Thoracic aorta (tissue), 2 donors: ENCODE results near the gene ACBD7. TPM values are rescaled to one million over a fixed set of nuclear protein-coding genes. Genes with fewer than 3 reads are reported as not detected.
A peak's percentile ranks its signal among the peaks of the same experiment; 100 is the strongest.

Experiments
- ATAC-seq: fragments of 150-250 bp; one replicate; pipeline ENCODE4 v1.8.0; 2017; ENCODE audit warnings: low read depth; ENCODE audit not compliant: insufficient number of reproducible peaks, low FRiP score
- DNase-seq: peaks from one replicate; pipeline ENCODE4 v3.0.0-alpha.2; 2020; ENCODE audit warnings: low spot score
- H3K27ac ChIP-seq, 2 donors: fragments of 200-600 bp; sonication (generic); 1 replicate in 1 of 2; 2 replicates in 1 of 2; pipeline ENCODE4 v1.5.1; 2016; ENCODE audit warnings: mild to moderate bottlenecking in 2 of 2, moderate library complexity in 2 of 2
- H3K27me3 ChIP-seq: fragments of 200-600 bp; sonication (generic); replicated peaks from 2 replicates; pipeline ENCODE4 v1.6.0; 2016; ENCODE audit warnings: mild to moderate bottlenecking; ENCODE audit not compliant: insufficient read depth
- H3K36me3 ChIP-seq: fragments of 200-600 bp; sonication (generic); one replicate; pipeline ENCODE4 v1.5.1; 2016
- H3K4me1 ChIP-seq, 2 donors: fragments of 200-600 bp; sonication (generic); 1 replicate in 1 of 2; 2 replicates in 1 of 2; pipeline versions ENCODE4 v1.5.1 to v1.6.0; 2016; ENCODE audit warnings: low read depth in 2 of 2, mild to moderate bottlenecking in 1 of 2; ENCODE audit not compliant: control insufficient read depth in 1 of 2
- H3K4me3 ChIP-seq: fragments of 200-600 bp; sonication (generic); 2 replicates; pipeline ENCODE4 v1.5.1; 2016; ENCODE audit warnings: mild to moderate bottlenecking
- H3K9me3 ChIP-seq: fragments of 200-600 bp; sonication (generic); 2 replicates; pipeline ENCODE4 v1.5.1; 2016
- total RNA-seq, 2 donors: library from RNA; depleted of rRNA; stranded (reverse); fragments of >200 nt; gene quantifications; one replicate each; pipeline versions ENCODE4 v1.1.0 to v1.2.3, GENCODE V29; 2016
- TF ChIP-seq, protein P1 (sequence below): fragments of 200-600 bp; sonication (generic); IDR thresholded peaks from one replicate; pipeline ENCODE4 v1.5.1; 2019; ENCODE audit warnings: antibody characterized with exemption

Gene ACBD7
- total RNA-seq, 2 donors from 2014 or later, result 0.41 to 0.63 TPM

DNA sequence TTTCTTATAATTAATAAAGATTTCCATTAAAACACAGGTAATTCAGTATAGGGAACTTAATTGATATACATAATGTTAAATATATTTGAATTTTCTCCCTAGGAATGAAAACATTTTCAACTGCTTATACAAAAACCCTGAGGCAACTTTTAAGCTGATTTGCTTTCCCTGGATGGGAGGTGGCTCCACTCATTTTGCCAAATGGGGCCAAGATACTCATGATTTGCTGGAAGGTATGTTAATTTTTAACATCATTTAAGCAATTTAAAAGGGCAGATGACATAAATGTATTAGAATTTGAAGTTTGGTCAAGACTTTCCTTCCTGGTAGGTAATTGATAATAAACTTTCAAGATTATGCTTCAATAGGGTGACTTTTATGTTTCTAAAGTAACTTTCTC, 39.0 kb downstream of the ACBD7 start:
- Histone ChIP-seq H3K27ac (no peak overlapping the region), H3K27me3 (no peaks in the 10 kb centered on the region), H3K36me3 (no peaks in the 10 kb centered on the region), H3K4me1 (peaks cover 14 to 25% of the 10 kb centered on the region in 2 donors), H3K4me3 (no peak overlapping the region), H3K9me3 (no peaks in the 10 kb centered on the region)
- DNase-seq (no peak), ATAC-seq (no peak)
- TF ChIP-seq, protein P1, sequence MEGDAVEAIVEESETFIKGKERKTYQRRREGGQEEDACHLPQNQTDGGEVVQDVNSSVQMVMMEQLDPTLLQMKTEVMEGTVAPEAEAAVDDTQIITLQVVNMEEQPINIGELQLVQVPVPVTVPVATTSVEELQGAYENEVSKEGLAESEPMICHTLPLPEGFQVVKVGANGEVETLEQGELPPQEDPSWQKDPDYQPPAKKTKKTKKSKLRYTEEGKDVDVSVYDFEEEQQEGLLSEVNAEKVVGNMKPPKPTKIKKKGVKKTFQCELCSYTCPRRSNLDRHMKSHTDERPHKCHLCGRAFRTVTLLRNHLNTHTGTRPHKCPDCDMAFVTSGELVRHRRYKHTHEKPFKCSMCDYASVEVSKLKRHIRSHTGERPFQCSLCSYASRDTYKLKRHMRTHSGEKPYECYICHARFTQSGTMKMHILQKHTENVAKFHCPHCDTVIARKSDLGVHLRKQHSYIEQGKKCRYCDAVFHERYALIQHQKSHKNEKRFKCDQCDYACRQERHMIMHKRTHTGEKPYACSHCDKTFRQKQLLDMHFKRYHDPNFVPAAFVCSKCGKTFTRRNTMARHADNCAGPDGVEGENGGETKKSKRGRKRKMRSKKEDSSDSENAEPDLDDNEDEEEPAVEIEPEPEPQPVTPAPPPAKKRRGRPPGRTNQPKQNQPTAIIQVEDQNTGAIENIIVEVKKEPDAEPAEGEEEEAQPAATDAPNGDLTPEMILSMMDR, result no peak

DNA sequence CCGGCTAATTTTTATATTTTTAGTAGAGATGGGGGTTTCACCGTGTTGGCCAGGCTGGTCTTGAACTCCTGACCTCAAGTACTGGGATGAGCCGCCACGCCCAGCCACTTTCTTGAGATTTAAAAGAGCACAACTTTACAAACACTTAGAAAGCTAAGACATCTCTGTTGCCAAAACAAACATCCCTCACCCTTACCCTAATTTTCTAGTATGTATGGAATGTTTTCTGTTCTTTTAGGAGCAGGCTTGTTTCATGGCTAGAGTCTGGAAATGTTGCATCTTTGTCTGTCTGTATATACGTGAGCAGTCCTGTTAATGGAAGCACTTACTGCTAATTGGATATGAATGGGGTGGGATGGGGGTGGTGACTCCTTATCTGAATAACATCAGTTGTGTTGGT, 42.0 kb downstream of the ACBD7 start:
- Histone ChIP-seq H3K27ac (peak overlapping the region; percentile 18 to 65), H3K4me3 (peak overlapping the region; percentile 55), H3K4me1 (peaks cover 14 to 25% of the 10 kb centered on the region in 2 donors), H3K27me3 (no peaks in the 10 kb centered on the region), H3K9me3 (no peaks in the 10 kb centered on the region), H3K36me3 (no peaks in the 10 kb centered on the region)
- no peak for DNase-seq
- ATAC-seq, result no peak
- TF ChIP-seq, protein P1, result no peak

DNA sequence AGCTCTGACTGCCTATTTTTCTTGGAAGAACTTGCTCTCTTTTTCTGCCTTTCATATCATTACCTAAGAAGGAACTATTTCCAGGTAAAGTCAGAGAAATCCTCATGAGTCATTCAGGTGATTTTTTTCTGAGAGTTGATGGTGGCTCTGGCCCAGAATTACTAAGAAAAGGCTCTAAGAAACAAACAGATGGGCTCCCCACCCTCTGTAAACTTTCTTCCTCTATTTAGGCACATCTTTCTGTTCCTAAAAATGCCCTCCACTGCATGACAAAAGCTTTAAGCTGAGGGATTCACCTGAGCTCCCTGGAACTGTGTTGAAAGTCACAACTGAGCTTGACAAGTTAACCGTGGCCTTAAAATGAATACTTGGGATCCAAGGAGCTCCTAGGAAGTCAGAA, 43.2 kb downstream of the ACBD7 start:
- H3K27me3 ChIP-seq, result no peaks in the 10 kb centered on the region
- TF ChIP-seq, protein P1, result no peak
- peaks cover 14 to 25% of the 10 kb centered on the region in 2 donors for H3K4me1 ChIP-seq
- no peak overlapping the region for H3K4me3 ChIP-seq
- no peaks in the 10 kb centered on the region for H3K36me3 ChIP-seq
- no peak for DNase-seq
- H3K9me3 ChIP-seq, result no peaks in the 10 kb centered on the region
- no peak overlapping the region for H3K27ac ChIP-seq
- ATAC-seq, result no peak

DNA sequence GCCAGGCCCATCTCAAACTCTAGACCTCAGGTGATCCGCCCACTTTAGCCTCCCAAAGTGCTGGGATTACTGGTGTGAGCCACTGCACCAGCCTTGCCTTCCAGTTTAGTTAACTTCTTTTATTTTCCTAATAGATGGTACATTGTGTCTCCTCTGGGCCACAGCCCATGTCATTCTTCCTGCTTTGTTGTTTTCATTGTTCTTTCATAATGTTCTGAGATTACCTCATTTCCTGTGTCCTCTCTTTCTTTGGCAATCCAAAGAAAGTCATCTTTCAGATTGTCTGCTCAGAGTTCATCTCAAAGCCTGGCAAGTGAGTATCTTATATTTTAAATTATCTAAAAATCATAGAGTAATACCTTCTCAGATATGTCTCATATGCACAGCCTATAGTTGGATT, 44.9 kb downstream of the ACBD7 start, which contains the start of gene OLAH:
Gene OLAH, plus strand, starts transcription at position 270 of the 400 bp plus-strand sequence. CDS start 3,346 bp downstream, outside the sequence.
- H3K27me3 ChIP-seq, result no peaks in the 10 kb centered on the region
- H3K4me1 ChIP-seq, result peaks cover 14 to 25% of the 10 kb centered on the region in 2 donors
- no peak within 1 kb of the TSS for H3K27ac ChIP-seq
- TF ChIP-seq, protein P1, result no peak
- no peak for DNase-seq
- ATAC-seq, result no peak
- H3K9me3 ChIP-seq, result no peaks in the 10 kb centered on the region
- no peaks in the 10 kb centered on the region for H3K36me3 ChIP-seq
- H3K4me3 ChIP-seq, result no peak within 1 kb of the TSS

DNA sequence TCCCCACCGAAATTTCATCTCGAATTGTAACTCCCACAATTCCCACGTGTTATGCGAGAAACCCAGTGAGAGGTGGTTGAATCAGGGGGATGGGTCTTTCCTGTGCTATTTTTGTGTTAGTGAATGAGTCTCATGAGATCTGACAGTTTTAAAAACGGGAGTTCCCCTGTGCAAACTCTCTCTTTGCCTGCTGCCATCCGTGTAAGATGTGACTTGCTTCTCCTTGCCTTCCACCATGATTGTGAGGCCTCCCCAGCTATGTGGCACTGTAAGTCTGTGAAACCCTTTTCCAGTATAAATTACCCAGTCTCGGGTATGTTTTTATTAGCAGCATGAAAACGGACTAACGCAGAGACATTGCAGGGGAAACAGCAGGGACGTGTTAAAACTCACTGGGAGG, 50.2 kb downstream of the ACBD7 start:
- Histone ChIP-seq H3K4me1 (peaks cover 0 to 8% of the 10 kb centered on the region in 2 donors), H3K27me3 (no peaks in the 10 kb centered on the region), H3K9me3 (no peaks in the 10 kb centered on the region), H3K27ac (no peak overlapping the region), H3K36me3 (no peaks in the 10 kb centered on the region), H3K4me3 (no peak overlapping the region)
- TF ChIP-seq, protein P1, result no peak
- DNase-seq, result no peak
- ATAC-seq, result no peak
